Measurements from ENCODE around the gene S100A9. TPM values are rescaled to one million over a fixed set of nuclear protein-coding genes. Genes with fewer than 3 reads are reported as not detected.

Gene S100A9
- polyA plus RNA-seq, 1 donor from 2014 or later, result not detected

- TF ChIP-seq CTCF (IDR thresholded peaks at IDR 0.05; ENCODE audit: poor library complexity, severe bottlenecking) (no peak), TAF1 (IDR thresholded peaks at IDR 0.05; ENCODE audit: low read depth) (no peak), EZH2 (IDR thresholded peaks at IDR 0.05; ENCODE audit: borderline replicate concordance, insufficient read depth, low read length, poor library complexity, severe bottlenecking) (no peak), SMC3 (conservative IDR thresholded peaks at IDR 0.05; ENCODE audit: poor library complexity) (no peak), POLR2AphosphoS5 (IDR thresholded peaks at IDR 0.05) (no peak), MXI1 (conservative IDR thresholded peaks at IDR 0.05; ENCODE audit: poor library complexity, severe bottlenecking) (no peak), RAD21 (conservative IDR thresholded peaks at IDR 0.05) (no peak), REST (IDR thresholded peaks at IDR 0.05; ENCODE audit: borderline replicate concordance) (no peak), EP300 (conservative IDR thresholded peaks at IDR 0.05; ENCODE audit: poor library complexity, severe bottlenecking) (no peak)
- Histone ChIP-seq H4K20me1 (ENCODE audit: insufficient read depth) (no peaks in the 10 kb centered on the region), H3K4me3 (ENCODE audit: low read length) (no peak overlapping the region), H3K27ac (ENCODE audit: low read length) (no peak overlapping the region), H3F3A (ENCODE audit: insufficient read depth, low read length, poor library complexity, severe bottlenecking) (no peaks in the 10 kb centered on the region), H3K9me2 (ENCODE audit: insufficient read depth, low read length) (no peaks in the 10 kb centered on the region), H3K9me3 (ENCODE audit: low read length) (no peaks in the 10 kb centered on the region), H3K79me2 (replicated peaks; ENCODE audit: insufficient read depth, low read length) (no peaks in the 10 kb centered on the region), H2AFZ (ENCODE audit: low read depth, low read length) (no peak overlapping the region), H3K4me2 (ENCODE audit: low read length) (no peak overlapping the region), H3K9ac (ENCODE audit: low read length) (no peak overlapping the region), H3K27me3 (ENCODE audit: insufficient read depth, low read depth, low read length) (no peaks in the 10 kb centered on the region), H3K36me3 (ENCODE audit: insufficient read depth, low read length) (no peaks in the 10 kb centered on the region)
Measured at GRCh38 chr1:153394391-153394790, 36.7 kb downstream of the S100A9 start.

GRCh38 chr1:153395136-153395685 is 37.6 kb downstream of the S100A9 start:
- Histone ChIP-seq H3K9me2 (ENCODE audit: insufficient read depth, low read length) (no peaks in the 10 kb centered on the region), H4K20me1 (ENCODE audit: insufficient read depth) (no peaks in the 10 kb centered on the region), H3K79me2 (replicated peaks; ENCODE audit: insufficient read depth, low read length) (no peaks in the 10 kb centered on the region), H3K27ac (ENCODE audit: low read length) (no peak overlapping the region), H3K36me3 (ENCODE audit: insufficient read depth, low read length) (no peaks in the 10 kb centered on the region), H3K9me3 (ENCODE audit: low read length) (no peaks in the 10 kb centered on the region), H3K4me2 (ENCODE audit: low read length) (no peak overlapping the region), H3K4me3 (ENCODE audit: low read length) (no peak overlapping the region), H2AFZ (ENCODE audit: low read depth, low read length) (no peak overlapping the region), H3F3A (ENCODE audit: insufficient read depth, low read length, poor library complexity, severe bottlenecking) (no peaks in the 10 kb centered on the region), H3K27me3 (ENCODE audit: insufficient read depth, low read depth, low read length) (no peaks in the 10 kb centered on the region), H3K9ac (ENCODE audit: low read length) (no peak overlapping the region)
- TF ChIP-seq POLR2AphosphoS5 (IDR thresholded peaks at IDR 0.05) (no peak), SMC3 (conservative IDR thresholded peaks at IDR 0.05; ENCODE audit: poor library complexity) (no peak), EP300 (conservative IDR thresholded peaks at IDR 0.05; ENCODE audit: poor library complexity, severe bottlenecking) (no peak), EZH2 (IDR thresholded peaks at IDR 0.05; ENCODE audit: borderline replicate concordance, insufficient read depth, low read length, poor library complexity, severe bottlenecking) (no peak), CTCF (IDR thresholded peaks at IDR 0.05; ENCODE audit: poor library complexity, severe bottlenecking) (no peak), TAF1 (IDR thresholded peaks at IDR 0.05; ENCODE audit: low read depth) (no peak), MXI1 (conservative IDR thresholded peaks at IDR 0.05; ENCODE audit: poor library complexity, severe bottlenecking) (no peak)

Measured in neural cell (in vitro differentiated cells).